Astrocyte of the cerebellum (primary cell): ENCODE results near the gene RAPGEF5.

Experiments used
- DNase-seq: peaks from one replicate; pipeline ENCODE4 v3.0.0-alpha.2; 2011; ENCODE audit warnings: low read depth
- H3K4me3 ChIP-seq: 2 replicates; pipeline ENCODE4 v1.5.1; 2011; ENCODE audit warnings: mild to moderate bottlenecking, low read depth, low read length, moderate library complexity
- CTCF ChIP-seq: IDR thresholded peaks from 2 replicates; pipeline ENCODE4 v1.5.1; 2012; ENCODE audit warnings: low read length, low read depth, moderate library complexity, mild to moderate bottlenecking; ENCODE audit errors: missing control alignments
- in situ Hi-C: cut with HindIII; loops from 2 replicates; pipeline ENCODE4 v1.10.0; 2017; ENCODE audit warnings: low sequenced_read_pairs

The RAPGEF5 gene

GRCh38 chr7:22116451-22117030 lies 240.4 kb downstream of the RAPGEF5 start:
- TF ChIP-seq CTCF: no peak
- no peak overlapping the region for H3K4me3 ChIP-seq
- in situ Hi-C loops: loop anchor here (10.0 kb wide), 1 partner anchor 368 kb away; no protein-coding TSS in a partner anchor
- no peak for DNase-seq

- no peak for DNase-seq
- no peak overlapping the region for H3K4me3 ChIP-seq
- no peak for TF ChIP-seq CTCF
- in situ Hi-C loops: loop anchor here (10.0 kb wide), 1 partner anchor 369 kb away; no protein-coding TSS in a partner anchor
These were observed 241.3 kb downstream of the RAPGEF5 start for GRCh38 chr7:22115689-22116088.

GRCh38 chr7:22114440-22114981 lies 242.4 kb downstream of the RAPGEF5 start:
- no peak for TF ChIP-seq CTCF
- H3K4me3 ChIP-seq: no peak overlapping the region
- in situ Hi-C loops: loop anchor here (10.0 kb wide), 1 partner anchor 370 kb away; no protein-coding TSS in a partner anchor
- DNase-seq: no peak

GRCh38 chr7:22113041-22113440 lies 243.9 kb downstream of the RAPGEF5 start:
- DNase-seq: no peak
- TF ChIP-seq CTCF: no peak
- H3K4me3 ChIP-seq: no peak overlapping the region
- in situ Hi-C loops: loop anchor here (10.0 kb wide), 1 partner anchor 372 kb away; no protein-coding TSS in a partner anchor

- in situ Hi-C loops: loop anchor here (10.0 kb wide), 1 partner anchor 373 kb away; no protein-coding TSS in a partner anchor
- no peak for TF ChIP-seq CTCF
These were observed 245.3 kb downstream of the RAPGEF5 start for GRCh38 chr7:22111661-22112060.

GRCh38 chr7:22110881-22111280 lies 246.1 kb downstream of the RAPGEF5 start:
- DNase-seq: no peak
- H3K4me3 ChIP-seq: no peak overlapping the region
- TF ChIP-seq CTCF: no peak
- in situ Hi-C loops: loop anchor here (10.0 kb wide), 1 partner anchor 374 kb away; no protein-coding TSS in a partner anchor

More at GRCh38 chr7:22111661-22112060, 245.3 kb downstream of the RAPGEF5 start:
- H3K4me3 ChIP-seq: no peak overlapping the region
- DNase-seq: no peak
